NCI-H774 (cell line): ENCODE data around the gene TTC23.

Experiments used
- DNase-seq: peaks from one replicate; lab custom pipeline; 2025; lab: John Stamatoyannopoulos, UW

The TTC23 gene

GRCh38 chr15:99101501-99101900, 147.9 kb downstream of the TTC23 start:
- no peak for DNase-seq

DNA sequence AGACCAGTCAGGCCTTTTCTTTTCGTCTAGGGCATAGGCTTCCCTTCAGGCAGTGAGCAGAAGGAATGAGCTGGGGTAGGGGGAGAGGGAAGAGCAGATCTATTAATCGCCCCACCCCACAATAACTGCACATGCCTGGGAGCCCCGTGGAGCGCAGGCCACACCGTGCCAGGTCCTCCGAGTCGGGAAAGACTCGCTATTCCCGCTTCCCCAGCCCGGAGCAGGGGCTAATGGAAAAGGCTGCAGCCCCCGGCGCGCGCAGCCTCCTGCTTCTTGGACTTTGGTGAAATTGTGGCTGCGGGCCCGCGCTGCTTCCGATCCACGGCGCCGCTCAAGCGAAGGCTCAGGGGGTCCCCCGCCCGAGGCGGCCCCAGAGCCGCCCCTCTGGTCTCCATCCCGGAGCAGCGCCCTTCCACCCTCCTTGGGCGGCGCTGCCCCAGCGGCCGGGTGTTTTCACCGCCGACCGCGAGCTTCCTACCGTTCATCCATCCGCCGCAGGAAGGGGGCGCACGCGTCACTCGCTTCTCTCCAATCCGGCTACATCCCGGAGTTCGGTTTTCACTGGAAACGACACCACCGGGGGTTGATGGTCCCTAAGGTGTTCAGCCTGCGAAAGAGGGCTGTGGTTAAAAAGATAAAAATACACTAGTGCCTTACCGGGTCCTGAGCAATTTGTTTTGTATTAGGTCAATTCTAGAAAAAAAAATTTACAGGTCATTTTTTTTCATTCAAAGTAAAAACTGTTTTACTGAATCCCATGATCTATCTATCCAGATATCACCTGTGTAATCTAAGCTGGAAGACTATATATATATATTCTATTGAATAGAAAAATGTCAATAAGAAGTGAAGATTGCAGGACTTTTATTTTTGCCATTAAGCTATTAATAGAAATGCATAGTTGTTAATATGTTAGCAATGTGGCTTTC, 148.9 kb downstream of the TTC23 start:
- peak; percentile 8 for DNase-seq

DNA sequence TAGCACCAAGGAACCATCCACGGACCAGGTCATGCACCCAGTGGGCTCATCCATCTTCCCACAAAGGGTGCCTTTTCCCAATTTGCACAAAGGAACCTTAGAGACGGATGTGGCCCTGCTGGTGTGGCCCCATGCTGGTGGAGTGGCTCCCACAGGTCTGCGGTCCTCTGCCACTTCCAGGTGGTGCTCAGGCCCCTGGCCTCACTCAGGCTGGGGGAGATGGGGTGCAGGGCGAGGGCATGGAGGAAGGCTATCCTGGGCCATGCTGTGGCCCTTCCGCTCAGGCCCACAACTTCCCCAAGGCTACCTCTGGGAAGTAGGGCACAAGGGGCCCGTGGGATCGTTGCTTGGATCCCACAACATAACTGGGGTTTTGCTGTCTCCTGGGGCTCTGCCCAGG, 149.7 kb downstream of the TTC23 start:
- DNase-seq = no peak

- DNase-seq = no peak
These were observed 150.4 kb downstream of the TTC23 start for GRCh38 chr15:99098991-99099390.

- no peak for DNase-seq
These were observed 151.0 kb downstream of the TTC23 start for GRCh38 chr15:99098426-99098825.

- DNase-seq = no peak
These were observed 151.7 kb downstream of the TTC23 start for GRCh38 chr15:99097441-99098410.

DNA sequence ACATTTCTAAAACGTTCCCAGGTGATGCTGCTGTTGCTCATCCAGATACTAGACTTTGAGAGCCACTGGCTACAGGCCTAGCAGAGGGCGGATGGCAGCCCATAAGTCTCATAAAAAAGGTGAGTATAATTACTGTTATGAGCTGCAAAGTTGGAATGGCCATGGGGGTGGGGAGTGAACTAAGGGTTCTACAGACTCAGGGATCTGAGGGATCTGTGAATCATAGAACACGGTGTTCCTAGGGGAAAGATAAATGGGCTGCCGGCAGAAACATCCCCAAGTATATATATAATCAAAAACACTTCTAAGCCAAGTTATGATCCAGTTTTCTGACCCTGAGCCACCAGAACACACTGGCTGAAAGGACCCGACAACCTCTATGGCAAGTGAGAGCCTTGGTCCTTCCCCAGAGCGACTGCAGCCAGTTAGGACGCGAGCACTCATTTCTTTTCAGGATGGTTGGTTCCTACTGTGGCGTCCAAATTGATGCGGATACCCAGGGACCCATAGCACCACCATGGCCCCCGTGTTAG, 152.4 kb downstream of the TTC23 start:
- DNase-seq = no peak

DNA sequence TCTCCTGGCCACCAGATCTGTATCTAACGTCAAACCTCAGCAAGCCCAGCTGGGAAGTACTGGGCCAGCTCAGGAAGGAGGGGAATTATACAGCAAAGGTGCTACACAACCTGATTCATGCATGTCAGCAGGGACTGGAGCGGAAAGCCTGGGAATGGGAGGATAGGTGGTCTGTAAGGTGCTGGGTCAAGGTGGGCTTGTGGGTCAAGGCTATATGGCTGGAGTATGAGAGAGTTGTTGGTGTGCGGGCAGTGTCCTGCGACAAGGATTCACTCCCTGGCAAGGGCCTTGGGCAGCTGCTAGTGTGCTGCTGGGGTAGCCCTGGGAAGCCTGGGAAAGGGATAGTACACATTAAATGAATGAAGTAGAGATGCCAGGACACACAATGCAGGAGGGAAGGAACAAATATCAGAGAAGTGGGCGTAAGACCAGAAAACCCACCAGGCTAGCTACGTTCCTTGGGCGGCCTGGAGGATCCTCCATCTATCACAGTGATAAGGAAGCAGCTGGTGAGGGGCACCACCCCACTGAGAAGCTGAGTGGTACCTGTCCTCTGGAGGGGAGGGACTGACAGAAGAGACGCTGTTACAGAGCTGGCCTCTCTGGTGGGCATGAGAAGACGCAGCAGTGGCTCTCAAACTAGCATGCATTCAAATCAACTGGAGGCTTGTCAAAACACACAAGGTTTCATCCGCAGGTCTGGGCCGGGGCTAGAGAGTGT, 153.0 kb downstream of the TTC23 start:
- DNase-seq = no peak

DNA sequence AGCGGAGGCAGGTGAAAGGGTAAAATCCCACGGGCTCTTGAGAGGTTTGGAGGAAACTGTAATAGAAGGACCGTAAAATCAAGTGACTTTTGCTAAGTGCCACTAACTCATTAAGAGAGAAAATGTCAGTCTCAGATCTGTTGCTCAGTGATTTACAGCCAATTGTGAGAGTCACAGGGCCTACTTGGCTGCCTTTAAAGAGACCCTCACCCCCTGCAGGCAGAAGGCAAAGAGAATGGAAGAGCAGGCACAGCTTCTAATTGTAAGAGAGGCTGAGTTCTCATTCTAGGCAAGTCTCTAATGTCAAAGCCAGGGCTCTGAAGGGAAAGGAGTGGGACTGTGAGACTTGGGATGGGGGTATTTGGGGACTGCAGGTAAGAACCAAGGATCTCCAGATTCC, 153.8 kb downstream of the TTC23 start:
- no peak for DNase-seq

GRCh38 chr15:99092554-99093172, 156.7 kb downstream of the TTC23 start:
- DNase-seq = no peak

DNA sequence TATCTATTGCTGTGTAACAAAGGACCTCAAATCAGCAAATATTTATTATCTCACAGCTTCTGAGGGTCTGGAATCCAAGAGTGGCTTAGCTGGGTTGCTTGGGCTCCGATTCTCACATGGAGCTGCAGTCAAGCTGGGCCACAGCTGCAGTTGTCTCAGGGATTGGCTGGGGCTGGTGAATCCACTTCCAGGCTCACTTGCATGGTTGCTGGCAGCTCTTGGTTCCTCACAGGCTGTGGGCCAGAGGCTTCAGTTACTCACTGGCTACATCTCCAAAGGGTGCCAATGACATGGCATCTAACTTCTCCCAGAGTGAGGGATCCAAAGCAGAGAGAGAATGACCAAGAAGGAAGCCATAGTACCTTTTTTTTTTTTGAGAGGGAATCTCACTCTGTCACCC, 158.4 kb downstream of the TTC23 start:
- no peak for DNase-seq

GRCh38 chr15:99090011-99090699, 159.2 kb downstream of the TTC23 start:
- no peak for DNase-seq

GRCh38 chr15:99087405-99087943, 161.9 kb downstream of the TTC23 start:
- DNase-seq = no peak

DNA sequence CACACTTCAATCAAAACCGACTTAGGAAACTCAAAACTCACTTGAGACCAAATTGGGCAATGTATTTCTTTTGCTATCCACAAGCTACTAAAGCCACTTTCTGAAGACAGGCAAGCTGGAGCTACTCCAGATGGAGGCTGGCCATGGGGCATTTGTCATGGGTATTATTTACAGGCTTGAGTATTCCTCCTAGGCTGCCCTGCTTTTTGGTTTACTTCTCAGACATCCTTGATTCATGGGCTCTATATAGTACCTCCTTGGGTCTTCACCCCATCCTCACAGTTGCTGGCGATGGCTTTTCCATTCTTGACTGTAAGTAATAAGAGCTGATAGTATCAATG, 163.1 kb downstream of the TTC23 start:
- DNase-seq = no peak
